NCI-H2107 treated with DMSO at 0.1 percent for 48 hours (cell line): ENCODE data around the gene TMEM192.
"Not testable (repeated sequence)": the region's sequence is repeated elsewhere in the genome, so short reads cannot be mapped to it uniquely, and the experiment has no call there.

ENCODE experiments used
- DNase-seq: peaks from one replicate; lab custom pipeline; 2025; ENCODE audit not compliant: unreplicated experiment; lab: John Stamatoyannopoulos, UW

The TMEM192 gene

DNA sequence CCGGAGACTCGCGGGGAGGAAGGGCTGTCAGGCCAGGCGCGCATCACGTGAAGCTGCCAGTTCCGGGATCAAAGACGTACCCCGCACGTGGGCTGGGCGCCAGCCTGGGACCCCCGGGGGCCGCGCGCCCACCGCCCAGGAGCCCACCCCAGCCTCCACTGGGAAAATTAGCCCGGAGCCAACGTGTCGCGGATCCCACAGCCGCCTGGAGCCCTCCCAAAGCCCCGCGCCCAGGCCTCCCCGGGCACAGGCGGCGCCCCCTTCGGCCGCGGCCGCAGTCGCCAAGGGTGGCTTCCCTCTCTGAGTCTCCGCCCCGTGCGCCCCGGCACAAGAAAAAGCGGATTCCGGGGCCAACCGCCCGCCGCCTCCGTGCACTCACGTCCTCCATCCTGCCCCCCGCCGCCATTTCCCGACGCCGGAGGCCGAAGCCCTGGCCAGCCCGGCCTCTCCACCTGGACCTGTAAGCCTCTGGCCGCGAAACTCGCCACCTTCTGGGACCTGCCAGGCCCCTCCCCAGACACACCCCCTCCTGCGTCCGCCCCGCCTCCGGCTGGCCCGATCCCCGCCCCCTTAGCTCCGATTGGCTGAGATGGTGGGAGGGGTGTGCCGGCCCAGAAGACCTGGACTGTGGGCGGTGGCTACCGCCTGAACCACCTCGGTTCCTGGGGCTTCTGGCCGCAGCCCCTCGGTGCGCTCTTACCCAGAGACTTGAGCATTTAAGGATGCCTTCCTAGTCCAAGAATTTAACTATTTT, at the start of gene TMEM192:
Gene TMEM192 (minus strand): TSS at position 493 of the 754 bp plus-strand sequence. CDS start 87 bp downstream, at position 406.
- peak; percentile 71 for DNase-seq

DNA sequence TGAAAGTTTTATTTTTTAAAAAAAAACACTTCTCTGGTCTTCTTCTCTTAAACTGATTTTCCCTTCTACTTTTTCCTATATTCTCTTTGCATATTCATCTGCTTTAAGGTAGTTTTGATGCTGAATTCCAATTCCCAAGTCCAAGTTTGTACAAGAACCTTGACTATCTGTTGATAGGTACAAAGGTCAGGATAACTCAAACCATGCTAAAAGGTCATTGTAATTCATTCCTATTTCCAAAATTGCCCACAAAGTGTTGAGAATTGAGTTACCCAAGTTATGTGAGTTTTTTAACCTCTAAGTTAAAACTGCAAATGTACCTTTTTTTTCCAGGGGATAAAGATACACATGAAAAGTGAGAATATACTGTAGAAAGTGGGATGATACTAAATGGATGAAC, 46.1 kb upstream of the TMEM192 start:
- DNase-seq: no peak

DNA sequence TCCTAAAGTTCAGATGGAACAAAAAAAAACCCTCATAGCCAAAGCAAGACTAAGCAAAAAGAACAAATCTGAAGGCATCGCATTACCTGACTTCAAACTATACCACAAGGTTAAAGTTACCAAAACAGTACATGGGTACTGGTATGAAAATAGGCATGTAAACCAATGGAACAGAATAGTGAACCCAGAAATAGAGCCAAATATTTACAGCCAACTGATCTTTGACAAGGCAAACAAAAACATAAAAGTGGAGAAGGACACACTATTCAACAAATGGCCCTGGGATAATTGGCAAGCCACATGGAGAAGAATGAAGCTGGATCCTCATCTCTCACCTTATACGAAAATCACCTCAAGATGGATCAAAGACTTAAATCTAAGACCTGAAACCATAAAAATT, 44.2 kb upstream of the TMEM192 start:
- no peak for DNase-seq

DNA sequence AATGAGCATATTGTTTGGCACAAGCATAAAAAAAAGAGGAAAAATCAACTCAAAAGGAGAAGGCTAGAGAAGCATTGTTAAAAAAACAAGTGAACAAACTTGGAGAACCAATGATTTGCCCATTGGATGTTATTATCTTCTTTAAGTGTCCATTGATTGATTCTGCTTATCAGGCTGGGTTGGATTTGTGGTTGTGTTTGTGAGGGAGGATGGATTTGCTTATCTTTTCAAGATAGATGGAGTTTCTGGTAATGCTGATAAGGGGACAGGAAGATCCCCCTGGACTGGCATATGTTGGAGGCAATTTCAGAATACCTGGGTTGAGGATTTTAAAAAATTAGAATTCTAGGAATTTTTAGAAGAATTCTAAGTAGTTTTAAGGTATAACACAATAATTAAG, 41.8 kb upstream of the TMEM192 start:
- DNase-seq: no peak

DNA sequence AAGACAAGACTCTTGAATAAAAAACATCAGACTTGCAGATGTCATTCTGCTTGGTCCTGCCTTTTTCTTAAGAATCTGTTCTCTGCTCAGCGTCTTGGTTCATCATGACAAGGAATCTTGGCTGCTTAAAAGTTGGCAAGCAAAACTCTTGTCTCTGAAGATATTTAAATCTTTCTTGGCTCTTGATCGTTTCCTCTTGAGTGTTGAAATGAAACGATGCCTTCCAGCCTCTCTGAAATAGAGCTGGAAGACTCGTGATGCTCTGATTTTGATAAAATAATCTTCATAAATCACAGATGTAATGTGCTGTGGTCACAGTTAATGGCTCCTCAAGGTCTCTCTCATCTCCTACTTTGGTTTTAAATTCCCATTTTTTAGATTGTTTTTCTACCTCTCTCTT, 39.9 kb upstream of the TMEM192 start:
- no peak for DNase-seq

DNA sequence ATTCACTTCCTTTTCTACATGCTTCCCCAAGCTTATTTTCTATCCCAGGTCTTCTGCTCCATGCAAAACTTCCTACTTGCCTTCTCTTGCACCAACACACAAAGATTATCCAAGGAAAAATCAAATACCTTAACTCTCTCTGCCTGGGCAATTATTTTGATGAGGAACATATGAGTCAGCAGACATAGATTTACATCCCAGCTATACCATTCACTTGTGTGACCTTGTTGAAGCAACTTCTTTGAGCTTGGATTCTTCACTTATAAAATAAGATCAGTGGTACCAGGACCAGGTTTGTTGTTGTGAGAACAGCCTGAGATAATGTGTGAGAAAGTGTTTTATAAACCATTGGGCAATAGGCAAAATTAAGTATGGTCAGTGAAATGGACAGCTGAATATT, 39.1 kb upstream of the TMEM192 start:
- no peak for DNase-seq

DNA sequence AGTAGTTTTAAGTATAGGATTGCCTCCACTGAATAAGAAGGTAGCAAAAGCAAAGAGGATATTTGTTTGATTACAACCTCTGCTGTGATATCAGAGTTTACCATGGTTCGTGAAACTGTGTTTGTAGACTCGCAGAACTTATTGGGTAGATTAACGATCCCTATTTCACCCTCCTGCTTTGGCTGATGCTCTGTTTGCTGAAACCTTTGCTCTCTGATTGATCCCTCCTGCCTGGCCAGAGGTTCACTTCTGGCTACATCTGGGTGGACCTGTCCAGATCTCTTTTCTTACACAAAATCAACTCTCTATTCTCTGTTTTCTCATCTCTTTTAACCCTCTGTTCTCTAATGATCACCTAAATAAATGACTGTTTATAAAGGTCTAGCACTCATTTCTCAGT, 37.9 kb upstream of the TMEM192 start:
- DNase-seq: no peak

DNA sequence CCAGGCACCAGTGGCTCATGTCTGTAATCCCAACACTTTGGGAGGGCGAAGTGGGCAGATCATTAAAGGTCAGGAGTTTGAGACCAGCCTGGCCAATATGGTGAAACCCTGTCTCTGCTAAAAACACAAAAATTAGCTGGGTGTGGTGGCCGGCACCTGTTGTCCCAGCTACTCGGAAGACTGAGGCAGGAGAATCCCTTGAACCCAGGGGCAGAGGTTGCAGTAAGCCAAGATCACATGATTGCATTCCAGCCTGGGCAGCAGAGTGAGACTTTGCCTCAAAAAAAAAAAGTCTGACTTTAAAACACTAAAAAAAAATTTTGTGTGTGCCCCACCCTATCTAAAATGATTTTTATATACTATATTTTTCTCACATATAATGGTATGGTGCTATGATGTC, 26.2 kb upstream of the TMEM192 start:
- DNase-seq: no peak

DNA sequence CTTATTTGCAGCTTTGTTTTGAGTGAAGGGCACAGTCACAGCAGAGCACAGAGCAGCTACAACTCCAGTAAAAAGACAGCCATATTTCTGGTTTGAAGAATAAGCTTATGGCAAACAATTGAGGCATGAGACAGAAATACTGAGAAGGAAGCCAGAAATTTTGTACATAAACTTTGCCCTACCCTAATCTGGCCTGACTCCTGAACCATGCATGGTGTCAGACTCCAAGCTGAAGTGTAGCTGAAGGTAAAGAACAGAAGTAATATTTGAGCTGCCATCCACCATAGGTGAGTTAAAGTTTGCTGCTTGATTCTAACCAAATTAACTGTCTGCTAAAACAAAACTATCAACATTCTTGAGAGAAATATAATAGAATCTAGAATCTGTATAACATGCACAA, 24.5 kb upstream of the TMEM192 start:
- no peak for DNase-seq

DNA sequence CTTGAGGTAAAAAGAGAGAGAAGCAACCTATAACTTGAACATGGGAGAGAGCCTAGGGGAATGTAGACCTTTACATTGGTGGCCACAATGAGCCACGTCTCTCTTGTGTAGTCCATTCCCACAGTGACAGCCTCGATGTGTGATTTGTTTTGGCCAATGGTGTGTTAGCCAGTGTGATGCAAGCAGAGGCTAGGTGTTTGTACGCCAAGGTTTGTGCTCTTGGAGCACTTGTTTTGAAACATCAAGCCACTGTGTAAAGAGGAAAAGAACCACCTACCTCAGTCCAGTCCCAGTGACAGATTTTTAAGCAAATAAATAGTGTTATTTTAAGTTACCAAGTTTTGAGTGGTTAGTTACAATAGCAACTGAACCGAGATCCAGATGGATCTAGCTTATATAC, 23.9 kb upstream of the TMEM192 start:
- no peak for DNase-seq

DNA sequence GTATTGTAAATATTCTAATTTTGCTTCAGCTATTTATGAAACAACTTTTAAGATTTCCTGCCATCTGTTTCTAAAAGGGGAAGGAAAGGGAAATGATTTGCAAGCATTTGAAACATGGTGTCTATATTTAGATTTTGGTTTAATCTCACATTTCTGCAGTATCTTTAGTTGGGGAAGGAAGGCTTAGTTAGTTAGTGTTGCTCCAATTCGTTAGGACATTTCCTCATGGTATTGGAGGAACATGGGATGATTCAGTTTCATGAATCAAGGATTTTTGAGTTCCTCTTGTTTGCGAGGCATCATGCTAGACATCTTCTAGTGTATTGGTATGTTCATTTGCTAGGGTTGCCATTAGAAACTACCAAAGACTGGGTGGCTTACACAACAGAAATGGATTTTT, 20.5 kb upstream of the TMEM192 start:
- DNase-seq: no peak

DNA sequence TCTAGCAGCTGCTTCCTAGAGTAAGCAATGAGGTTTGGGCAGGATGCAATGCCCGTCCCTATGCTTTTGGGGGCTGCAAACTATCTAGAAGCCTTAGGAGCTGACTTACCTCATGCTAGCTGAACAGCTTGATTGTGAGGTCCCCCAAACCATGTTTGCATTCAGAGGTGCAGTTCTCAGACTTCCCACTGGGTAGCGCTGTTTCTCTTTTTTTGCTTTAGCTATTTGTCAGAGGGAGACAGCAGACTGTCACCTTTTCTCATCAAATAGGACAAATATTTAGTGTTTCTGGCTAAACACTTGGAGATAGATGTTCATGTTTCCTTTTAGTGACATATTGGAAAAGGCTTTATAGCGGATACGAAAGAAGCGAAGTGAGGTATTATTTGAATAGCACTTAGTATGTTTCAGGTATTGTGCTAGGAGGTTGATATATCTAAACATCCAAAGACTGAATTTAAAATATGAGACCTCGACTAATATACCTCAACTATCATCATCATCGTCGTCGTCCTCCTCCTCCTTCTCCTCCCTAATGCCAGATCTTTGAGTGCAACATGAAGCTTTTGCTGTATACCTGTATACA, 18.7 kb upstream of the TMEM192 start:
- DNase-seq: peak; percentile 21

DNA sequence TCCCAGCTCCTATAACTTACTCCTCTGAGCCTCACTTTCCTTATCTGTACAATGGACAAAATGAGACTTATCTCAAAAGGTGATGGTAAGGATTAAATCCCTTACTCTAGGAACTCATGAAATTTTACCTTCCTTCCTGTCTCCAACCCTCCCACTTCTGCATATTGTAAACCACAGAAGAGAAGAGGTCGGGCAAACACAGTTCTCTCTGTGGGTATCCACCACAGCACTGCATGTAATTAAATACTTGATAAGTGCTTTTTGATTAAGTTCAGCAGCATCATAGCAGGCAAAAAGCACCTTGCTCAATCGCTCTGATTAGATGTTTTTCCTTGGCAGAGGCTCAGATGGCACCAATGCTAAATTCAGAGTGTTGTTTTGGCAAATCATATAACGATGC, 17.3 kb upstream of the TMEM192 start:
- DNase-seq: no peak

DNA sequence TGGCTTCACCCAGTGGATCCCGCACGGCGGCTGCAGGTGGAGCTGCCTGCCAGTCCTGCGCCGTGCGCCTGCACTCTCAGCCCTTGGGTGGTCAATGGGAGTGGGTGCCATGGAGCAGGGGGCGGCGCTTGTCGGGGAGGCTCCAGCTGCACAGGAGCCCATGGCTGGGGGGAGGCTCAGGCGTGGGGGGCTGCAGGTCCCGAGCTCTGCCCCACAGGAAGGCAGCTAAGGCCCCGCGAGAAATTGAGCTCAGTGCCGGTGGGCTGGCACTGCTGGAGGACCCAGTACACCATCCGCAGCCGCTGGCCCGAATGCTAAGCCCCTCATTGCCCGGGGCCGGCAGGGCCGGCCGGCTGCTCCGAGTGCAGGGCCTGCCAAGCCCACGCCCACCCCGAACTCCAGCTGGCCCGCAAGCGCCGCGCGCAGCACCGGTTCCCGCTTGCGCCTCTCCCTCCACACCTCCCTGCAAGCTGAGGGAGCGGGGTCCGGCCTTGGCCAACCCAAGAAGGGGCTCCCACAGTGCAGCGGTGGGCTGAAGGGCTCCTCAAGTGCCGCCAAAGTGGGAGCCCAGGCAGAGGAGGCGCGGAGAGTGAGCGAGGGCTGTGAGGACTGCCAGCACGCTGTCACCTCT, 13.3 kb upstream of the TMEM192 start:
- DNase-seq: not testable (repeated sequence)

DNA sequence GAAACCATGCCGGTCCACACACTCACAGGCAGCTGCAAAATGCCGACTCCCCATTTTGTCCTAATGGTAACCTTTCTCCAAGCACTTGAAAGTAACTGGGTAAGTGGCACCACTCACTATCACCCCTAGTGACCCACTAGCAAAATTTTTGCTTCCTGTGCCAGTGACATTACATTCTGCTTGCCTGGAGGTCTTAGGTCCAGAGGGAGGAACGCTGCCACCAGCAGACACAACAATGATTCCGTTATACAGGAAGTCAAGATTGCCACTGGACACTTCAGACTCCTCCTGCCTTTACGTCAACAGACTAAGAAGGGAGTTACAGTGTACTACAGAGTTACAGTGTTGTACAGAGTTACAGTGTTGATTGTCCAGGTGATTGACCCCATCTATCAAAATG, 11.8 kb upstream of the TMEM192 start:
- no peak for DNase-seq

DNA sequence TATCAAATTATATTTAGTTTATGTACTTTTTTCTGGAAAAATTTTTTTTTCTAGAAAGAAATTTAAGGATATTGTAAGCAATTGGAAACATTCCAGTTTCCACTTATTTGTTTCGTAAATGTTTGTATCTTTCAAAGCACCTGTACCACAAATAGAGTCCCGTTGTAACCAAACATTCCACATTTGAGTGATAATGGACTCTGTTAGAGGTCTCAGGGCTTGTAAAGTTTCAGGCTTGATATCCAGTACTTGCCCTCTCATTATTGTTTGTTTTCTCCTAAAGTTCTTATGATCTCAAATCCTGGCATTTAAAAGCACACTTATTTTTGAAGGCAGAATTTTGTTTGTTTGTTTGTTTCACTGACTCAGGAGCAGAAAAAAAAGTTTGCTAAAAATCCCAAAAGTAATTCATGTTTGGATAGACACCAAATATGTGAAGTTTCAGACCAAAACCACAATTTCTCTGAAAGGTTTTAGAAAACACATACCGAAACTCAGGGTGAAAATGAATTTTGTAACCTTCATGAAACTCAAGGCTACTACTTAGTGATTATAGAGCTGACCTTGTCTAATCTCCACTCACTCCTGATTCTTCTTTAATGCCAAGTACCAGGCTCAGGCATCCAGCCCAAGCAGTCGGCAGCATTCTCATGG, 5.7 kb upstream of the TMEM192 start:
- DNase-seq: no peak

DNA sequence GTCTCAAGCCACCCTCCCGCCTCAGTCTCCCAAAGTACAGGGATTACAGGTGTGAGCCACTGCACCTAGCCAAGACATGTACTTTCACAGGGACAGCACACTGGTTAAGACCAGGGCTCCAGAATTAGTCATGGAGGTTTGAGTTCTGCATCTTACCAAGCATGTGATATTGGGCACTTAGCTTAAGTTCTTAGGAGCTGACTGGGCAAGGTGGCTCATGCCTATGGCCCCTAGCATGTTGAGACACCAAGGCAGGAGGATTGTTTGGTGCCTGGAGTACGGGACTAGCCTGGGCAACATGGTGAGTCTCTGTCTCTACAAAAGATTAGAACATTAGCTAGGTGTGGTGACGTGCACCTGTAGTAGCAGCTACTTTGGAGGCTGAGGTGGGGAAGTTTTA, 2.6 kb upstream of the TMEM192 start:
- DNase-seq: no peak

DNA sequence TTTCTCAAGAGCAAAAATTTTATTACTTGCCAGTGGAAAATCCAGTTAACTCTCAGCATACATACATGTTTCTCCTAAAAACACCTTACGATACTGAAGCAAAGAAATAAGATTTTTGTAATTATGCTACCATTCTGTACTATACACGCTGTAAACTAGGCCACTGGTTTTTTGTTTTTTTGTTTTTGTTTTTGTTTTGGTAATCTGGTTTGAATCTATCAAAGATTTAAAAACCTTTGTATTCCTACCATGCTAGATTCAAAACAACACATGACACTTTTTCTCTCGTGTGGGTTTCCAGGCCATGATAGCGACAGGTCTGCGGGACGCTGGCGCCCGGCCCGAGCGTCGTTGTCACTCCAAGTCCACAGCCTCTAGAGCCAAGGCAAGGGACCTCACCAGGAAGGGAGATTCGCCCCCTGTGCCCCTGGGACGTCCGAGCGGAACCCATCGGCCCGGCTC, 723 bp downstream of the TMEM192 start:
- DNase-seq: no peak

DNA sequence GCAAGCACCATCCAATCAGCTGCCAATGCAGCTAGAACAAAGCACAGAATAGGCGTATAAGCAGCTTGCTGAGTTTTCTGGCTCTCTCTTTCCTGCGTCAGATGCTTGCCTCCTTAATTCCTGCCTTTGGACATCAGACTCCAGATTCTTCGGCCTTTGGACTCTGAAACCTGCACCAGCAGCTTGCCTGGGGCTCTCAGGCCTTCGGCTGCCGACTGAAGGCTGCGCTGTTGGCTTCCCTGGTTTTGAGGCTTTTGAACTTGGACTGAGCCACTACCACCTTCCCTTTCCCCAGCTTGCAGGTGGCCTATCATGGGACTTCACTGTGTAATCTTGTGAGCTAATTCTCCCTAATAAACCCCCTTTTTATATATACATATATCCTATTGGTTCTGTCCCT, 6.1 kb downstream of the TMEM192 start:
- DNase-seq: no peak

DNA sequence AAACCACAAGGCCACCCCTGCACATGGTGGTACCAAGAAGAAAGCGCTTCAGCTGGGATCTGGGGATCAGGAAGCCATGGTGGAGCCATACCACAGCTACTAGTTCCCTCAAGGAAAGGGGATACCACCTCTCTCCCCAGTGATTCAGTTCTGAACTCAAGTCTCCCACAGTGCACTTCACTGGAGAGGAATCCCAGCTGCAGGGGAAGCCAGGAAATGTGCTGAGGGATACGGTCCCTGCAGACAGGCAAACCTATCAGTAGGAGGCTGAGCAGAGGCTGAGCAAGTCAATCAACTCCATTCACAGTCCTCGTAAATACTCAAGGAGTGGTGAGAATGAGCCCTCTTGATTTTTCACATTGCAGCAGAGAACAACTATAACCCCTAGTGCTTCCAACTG, 11.0 kb downstream of the TMEM192 start:
- DNase-seq: no peak

DNA sequence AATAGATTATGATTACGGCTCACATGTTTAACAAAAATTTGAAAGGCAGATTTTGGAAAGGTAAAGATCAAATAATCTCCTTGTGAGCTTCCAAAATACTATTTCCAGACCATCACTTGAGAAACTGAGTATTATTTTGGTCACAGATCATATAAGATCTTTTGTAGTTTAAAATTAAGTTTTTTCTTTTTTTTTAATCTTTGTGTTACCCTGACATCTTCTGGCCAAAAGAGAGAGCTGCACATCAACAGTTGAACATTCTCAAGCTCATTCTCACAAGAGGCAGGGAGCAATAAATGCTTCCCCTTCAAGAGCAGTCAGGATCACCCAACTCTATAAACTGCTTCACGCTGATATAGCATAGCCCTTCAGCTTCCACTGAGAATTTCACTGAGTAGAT, 15.9 kb downstream of the TMEM192 start:
- no peak for DNase-seq

DNA sequence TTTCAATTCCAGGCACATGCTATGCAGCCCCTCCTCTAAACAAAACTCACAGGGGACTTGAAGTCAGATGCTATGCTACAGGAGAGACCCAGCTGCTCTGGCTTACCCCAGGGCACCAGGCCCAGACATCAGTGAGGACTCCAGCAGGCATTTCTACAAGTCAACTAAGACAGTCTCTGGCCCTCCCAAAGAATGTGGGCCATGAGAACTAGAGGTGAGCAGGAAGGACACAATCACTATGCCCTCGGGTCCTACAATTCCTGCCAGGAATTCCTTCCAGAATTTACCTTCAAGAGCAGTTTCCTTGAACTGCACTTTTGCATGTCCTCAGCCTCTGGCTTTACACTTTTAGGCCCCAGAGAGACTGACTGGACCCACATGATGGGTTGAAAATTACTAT, 17.4 kb downstream of the TMEM192 start:
- DNase-seq: no peak
